Measurements from ENCODE around the gene KCNJ18.
A peak's percentile ranks its signal among the peaks of the same experiment; 100 is the strongest.
"Not testable (repeated sequence)": the region's sequence is repeated elsewhere in the genome, so short reads cannot be mapped to it uniquely, and the experiment has no call there.

Gene KCNJ18

GRCh38 chr17:21731076-21731475 lies 38.8 kb downstream of the KCNJ18 start:
- DNase-seq (ENCODE audit: low spot score): not testable (repeated sequence)

- not testable (repeated sequence) for DNase-seq (ENCODE audit: low spot score)
These were observed 41.6 kb downstream of the KCNJ18 start for GRCh38 chr17:21733931-21734330.

DNA sequence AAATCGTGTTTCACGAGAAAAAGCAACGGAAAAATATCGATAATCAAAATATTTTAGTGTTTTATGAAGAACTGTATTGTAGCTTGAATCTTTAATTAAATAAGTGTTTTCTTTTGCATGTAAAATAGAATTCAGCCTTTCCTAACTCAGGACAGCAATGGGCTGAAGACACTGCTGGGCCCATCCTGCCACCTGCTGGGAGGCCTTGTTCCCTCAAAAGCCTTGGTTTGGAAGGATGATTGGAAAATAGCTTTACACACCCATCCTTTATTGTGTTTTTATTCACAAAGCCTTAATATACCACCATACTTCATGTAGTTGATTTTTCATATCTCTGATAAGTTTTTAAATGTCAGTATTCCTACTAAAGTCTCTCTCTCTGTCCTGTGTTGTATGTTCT lies 43.5 kb downstream of the KCNJ18 start:
- not testable (repeated sequence) for DNase-seq (ENCODE audit: low spot score)

- not testable (repeated sequence) for DNase-seq (ENCODE audit: low spot score)
These were observed 44.8 kb downstream of the KCNJ18 start for GRCh38 chr17:21737015-21737580.

- DNase-seq (ENCODE audit: low spot score): not testable (repeated sequence)
These were observed 45.9 kb downstream of the KCNJ18 start for GRCh38 chr17:21738241-21738640.

- not testable (repeated sequence) for DNase-seq (ENCODE audit: low spot score)
These were observed 46.7 kb downstream of the KCNJ18 start for GRCh38 chr17:21738877-21739474.

DNA sequence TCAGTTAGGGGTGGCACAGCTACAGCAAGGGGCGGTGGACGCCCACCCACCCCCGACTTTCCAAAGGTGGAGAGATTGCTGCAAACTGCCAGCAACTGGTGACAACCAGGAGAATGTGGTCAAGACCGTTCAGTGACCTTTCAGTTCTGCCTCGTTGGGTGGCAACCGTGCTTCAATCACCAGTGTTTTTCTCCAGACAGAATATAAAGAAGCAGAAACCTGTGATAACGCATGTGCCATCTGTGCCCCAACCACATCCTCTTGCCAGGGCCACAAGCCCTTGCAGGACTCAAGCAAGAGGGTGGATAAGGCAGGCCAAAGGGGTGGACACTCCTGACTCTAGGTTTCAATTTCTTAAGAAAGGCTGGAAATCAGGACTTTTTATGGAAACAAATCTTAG lies 47.2 kb downstream of the KCNJ18 start:
- DNase-seq (ENCODE audit: low spot score): not testable (repeated sequence)

DNA sequence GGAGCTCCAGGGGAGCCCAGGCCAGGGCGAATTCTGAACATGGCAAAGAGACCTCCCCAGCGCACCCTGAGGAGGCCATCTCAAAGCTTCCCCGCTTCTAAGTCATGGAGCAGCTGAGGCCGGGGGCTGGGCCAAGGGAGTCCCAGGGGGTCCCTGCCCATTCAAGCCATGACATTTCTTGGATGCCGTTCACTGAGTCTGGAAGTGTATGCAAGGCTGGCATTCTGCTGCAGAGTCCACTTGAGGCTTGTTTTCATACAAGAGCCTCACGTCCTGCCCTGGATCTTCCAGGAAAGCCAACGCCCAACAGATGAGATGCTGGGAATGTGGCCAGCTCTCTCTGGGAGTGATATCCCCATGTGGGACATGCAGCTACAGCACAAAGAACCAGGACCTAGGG lies 48.5 kb downstream of the KCNJ18 start:
- DNase-seq (ENCODE audit: low spot score): not testable (repeated sequence)

DNA sequence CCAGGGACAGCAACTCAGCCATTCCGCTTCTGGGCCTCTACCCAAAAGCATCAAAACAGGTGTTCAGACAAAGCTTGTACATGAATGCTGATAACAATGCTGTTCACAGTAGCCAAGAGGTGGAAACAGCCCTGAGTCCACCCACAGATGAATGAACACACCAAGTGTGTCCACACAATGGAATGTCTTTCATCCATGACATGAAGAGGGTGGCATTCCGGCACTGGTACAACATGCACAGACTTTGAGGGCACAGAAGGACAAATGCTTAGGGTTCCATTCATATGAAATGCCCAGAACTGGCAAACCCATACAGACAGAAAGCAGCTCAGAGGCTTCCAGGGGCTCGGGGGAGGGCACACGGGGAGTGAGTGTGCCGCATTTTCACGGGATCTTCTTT lies 49.2 kb downstream of the KCNJ18 start:
- not testable (repeated sequence) for DNase-seq (ENCODE audit: low spot score)

DNA sequence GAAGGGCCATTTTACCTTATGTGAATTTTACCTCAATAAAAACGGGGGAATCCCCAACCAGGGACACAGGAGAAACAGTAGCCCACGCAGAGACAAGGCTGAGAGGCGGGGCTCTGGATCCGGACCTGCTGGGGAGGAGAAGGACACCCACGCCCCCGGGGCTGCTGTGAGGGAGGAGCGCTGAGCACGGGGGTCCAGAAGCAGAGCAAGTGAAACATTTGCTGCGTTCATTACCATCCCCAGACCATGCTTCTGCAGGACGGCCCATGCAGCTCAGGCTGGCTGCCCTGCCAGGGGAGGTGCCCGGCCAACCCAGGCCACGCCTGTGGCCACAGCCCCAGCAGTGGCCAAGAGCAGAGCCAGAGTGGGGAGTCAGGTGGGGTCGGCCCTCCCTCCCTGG lies 50.0 kb downstream of the KCNJ18 start:
- DNase-seq (ENCODE audit: low spot score): no peak

GRCh38 chr17:21744151-21744550 lies 51.8 kb downstream of the KCNJ18 start:
- DNase-seq (ENCODE audit: low spot score): not testable (repeated sequence)

DNA sequence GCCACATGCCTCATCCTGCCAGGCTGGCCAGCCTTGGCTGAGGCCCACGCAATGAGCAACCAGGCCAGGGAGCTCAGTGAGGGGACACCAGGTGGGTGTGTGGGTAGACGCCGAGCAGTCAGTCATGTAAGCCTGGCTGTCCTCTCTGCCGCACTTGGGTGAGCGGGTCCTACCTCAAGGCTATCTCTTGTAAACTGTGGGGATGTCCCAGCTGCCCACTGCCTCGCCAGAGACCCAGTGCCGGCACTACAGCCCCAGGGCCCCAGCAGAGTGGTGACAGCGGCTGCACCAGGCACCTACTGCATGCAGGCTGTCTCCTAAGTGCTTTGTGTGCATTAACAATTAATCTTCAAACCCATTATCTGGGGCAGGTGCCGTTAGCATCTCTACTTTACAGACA lies 52.3 kb downstream of the KCNJ18 start:
- not testable (repeated sequence) for DNase-seq (ENCODE audit: low spot score)

DNA sequence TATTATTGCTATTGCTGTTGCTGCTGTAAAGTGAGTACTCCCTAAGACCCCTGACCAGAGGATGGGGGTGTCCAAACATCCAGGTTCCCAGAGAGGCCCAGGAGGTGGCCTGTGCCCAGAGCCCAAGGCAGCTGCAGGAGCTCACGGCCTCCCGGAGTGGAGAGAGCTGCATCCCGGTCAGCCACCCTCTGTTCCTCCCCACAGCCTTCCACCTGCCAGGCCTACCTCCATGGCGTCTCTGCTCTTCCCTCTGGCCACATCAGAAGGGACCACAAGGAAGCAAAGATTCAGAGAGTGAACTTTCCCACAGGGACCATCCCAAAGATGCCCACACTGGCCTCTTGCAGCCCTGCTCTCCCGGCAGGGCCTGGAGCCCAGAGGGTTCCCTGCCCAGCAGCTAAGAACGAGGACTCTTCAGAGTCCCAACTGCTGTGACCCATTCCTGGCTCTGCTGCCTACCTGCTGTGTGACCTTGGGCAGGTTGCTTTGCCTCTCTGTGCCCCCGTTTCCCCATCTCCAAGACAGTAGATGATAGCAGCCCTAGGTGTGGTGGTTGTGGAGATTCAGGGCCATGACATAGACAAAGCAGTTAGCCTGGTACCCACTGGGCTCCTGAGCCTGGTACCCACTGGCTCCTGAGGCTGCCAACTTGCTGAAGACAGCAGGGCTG lies 53.2 kb downstream of the KCNJ18 start:
- DNase-seq (ENCODE audit: low spot score): not testable (repeated sequence)

GRCh38 chr17:21746415-21746814 lies 54.1 kb downstream of the KCNJ18 start:
- DNase-seq (ENCODE audit: low spot score): not testable (repeated sequence)

- DNase-seq (ENCODE audit: low spot score): peak; percentile 16
These were observed 55.0 kb downstream of the KCNJ18 start for GRCh38 chr17:21747195-21747915.

DNA sequence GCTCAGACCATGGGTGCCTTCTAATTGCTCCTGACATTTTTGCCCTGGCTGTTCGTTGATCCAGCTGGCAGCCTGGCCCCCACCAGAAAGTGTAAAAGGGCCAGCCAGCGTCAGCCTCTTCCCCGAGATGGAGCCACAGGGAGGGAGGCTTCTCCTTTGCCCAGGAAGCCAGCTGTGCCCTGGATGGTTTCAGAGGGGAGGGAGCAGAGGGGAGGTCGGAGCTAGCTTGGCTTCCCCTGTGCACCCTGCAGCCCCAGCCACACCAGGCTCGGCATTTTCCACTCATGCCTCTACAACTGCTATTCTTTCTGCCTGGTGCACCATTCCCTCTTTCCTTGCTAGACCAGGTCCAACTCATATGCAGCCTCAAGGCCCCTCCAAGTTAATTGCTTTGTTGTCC lies 56.4 kb downstream of the KCNJ18 start:
- not testable (repeated sequence) for DNase-seq (ENCODE audit: low spot score)

DNA sequence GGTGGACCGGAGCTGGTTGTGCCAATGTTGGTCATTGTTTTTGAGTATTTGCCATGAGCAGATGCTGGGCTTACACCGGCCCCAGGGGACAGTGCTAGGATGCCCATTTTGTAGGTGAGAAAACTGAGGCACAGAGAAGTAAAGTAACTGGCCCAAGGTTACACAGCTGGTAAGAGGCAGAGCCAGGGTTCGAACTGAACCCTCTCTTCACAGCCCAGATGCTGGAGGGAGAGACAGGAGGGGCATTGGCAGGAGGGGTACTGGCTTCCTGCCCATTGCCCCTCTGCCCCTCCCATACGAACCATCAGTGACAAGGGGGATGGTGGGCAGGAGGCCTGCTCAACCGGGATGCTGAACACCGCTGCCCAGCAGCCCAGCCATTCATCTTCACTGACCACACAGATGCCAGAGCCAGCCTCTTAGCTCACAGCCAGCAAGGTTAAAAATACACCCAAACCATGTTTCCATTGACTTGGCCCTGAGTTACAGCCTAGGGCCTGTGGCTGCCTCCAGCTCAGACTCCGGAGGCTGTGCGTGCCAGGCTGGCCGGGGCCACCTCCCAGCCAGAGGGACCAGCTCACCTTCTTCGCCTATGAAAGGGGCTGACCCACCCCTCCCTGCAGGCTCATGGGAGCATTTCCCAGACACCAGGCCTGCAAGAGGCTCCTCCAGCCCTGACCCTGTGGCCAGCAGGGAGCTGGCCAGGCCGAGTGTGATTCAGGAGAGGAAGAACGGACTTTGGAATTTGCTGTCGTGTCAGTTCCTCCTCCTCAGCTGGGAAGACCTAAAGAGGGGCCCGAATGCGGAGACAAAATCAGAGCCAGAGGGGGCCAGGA lies 57.6 kb downstream of the KCNJ18 start:
- not testable (repeated sequence) for DNase-seq (ENCODE audit: low spot score)

DNA sequence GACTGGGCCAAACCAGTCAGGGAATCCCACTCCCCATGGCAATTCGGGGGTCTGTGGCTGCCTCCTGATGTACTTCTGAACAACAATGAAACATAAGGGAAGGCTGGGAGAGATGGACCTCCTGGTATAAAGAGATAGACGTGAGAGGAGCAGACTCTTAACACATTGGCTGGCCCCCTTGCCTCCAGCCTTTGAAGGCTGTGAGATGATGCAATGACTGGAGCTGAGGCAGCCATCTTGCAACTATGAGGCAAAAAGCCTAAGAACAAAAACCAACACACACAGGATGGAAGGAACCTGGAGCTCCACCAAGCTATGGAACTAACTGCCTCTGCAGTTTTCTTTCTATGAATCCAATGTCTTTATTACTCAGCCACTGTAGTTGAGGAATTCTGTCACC lies 58.8 kb downstream of the KCNJ18 start:
- DNase-seq (ENCODE audit: low spot score): not testable (repeated sequence)
